MM.1S (cell line): ENCODE data around the gene OBSL1.

Source experiments
- DNase-seq: peaks from one replicate; pipeline ENCODE4 v3.0.0-alpha.2; 2015
- H2AFZ ChIP-seq: fragments of 300-600 bp; sonication (generic); 2 replicates; pipeline ENCODE4 v1.6.0; 2016; ENCODE audit warnings: antibody characterized with exemption, low read length
- H3F3A ChIP-seq: fragments of 300-600 bp; sonication (generic); 2 replicates; pipeline ENCODE4 v1.6.1; 2016; ENCODE audit warnings: mild to moderate bottlenecking, antibody characterized with exemption, low read length, moderate library complexity, mixed read lengths; ENCODE audit not compliant: insufficient read depth
- H3K27ac ChIP-seq: fragments of 300-600 bp; sonication (generic); 2 replicates; pipeline ENCODE4 v1.5.1; 2016; ENCODE audit warnings: mild to moderate bottlenecking, low read length
- H3K27me3 ChIP-seq: fragments of 300-600 bp; sonication (generic); replicated peaks from 2 replicates; pipeline ENCODE4 v1.6.0; 2016; ENCODE audit warnings: low read length; ENCODE audit not compliant: insufficient read depth
- H3K36me3 ChIP-seq: fragments of 300-600 bp; sonication (generic); replicated peaks from 2 replicates; pipeline ENCODE4 v1.6.1; 2016; ENCODE audit warnings: mild to moderate bottlenecking, low read length, mixed read lengths; ENCODE audit not compliant: insufficient read depth
- H3K4me1 ChIP-seq: fragments of 300-600 bp; sonication (generic); 2 replicates; pipeline ENCODE4 v1.6.1; 2016; ENCODE audit warnings: low read length, mixed read lengths
- H3K4me2 ChIP-seq: fragments of 300-600 bp; sonication (generic); 2 replicates; pipeline ENCODE4 v1.6.0; 2016; ENCODE audit warnings: low read depth, low read length
- H3K4me3 ChIP-seq: fragments of 300-600 bp; sonication (generic); 2 replicates; pipeline ENCODE4 v1.5.1; 2016; ENCODE audit warnings: low read length, mixed read lengths
- H3K79me2 ChIP-seq: fragments of 300-600 bp; sonication (generic); 2 replicates; pipeline ENCODE4 v1.6.1; 2016; ENCODE audit warnings: mixed run types, low read length, mixed read lengths
- H3K9ac ChIP-seq: fragments of 300-600 bp; sonication (generic); 2 replicates; pipeline ENCODE4 v1.6.1; 2016; ENCODE audit warnings: low read length, mixed read lengths
- H3K9me2 ChIP-seq: fragments of 300-600 bp; sonication (generic); replicated peaks from 2 replicates; pipeline ENCODE4 v1.6.1; 2016; ENCODE audit warnings: mild to moderate bottlenecking, low read length, mixed read lengths; ENCODE audit not compliant: insufficient read depth
- H3K9me3 ChIP-seq: fragments of 300-600 bp; sonication (generic); replicated peaks from 2 replicates; pipeline ENCODE4 v1.6.1; 2016; ENCODE audit warnings: mild to moderate bottlenecking, low read length, mixed read lengths; ENCODE audit not compliant: insufficient read depth
- H4K20me1 ChIP-seq: fragments of 300-600 bp; sonication (generic); 2 replicates; pipeline ENCODE4 v1.6.1; 2016; ENCODE audit warnings: mild to moderate bottlenecking, low read length, moderate library complexity, mixed read lengths; ENCODE audit not compliant: insufficient read depth
- EZH2 ChIP-seq: fragments of 300-600 bp; sonication (generic); optimal IDR thresholded peaks from 2 replicates; pipeline ENCODE3; 2017; ENCODE audit warnings: low read depth, mild to moderate bottlenecking, antibody characterized with exemption, low read length, mixed read lengths
- EZH2phosphoT487 ChIP-seq: fragments of 300-600 bp; sonication (generic); IDR thresholded peaks from 2 replicates; pipeline ENCODE4 v1.6.1; 2018; ENCODE audit warnings: antibody characterized with exemption, low read length
- TF ChIP-seq, protein P1 (sequence below): fragments of 300-600 bp; sonication (generic); IDR thresholded peaks from 2 replicates; pipeline ENCODE4 v1.5.1; 2016; ENCODE audit warnings: antibody characterized with exemption, low read length, mixed read lengths

OBSL1 gene

DNA sequence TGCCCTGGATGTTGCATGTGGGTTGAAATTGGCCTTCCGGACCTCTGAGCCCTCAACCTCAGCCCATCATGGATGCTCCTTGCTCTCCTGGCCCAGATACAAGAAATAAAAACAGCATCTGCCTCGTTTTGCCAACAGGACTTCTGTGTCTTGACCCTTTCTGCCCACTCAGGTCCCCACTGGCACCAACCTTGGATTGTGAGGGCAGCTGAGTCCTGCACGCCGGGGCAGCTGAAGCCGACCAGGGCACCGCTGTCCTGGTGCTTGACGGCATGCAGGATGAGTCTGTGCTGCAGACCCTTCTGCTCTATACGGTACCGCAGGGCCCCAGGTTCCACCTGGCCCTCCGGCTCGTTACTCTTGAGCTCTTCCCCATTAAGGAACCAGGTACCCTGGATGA, 4.7 kb downstream of the OBSL1 start:
- no peaks in the 10 kb centered on the region for H3K79me2 ChIP-seq
- H3K9me2 ChIP-seq, result no peaks in the 10 kb centered on the region
- H3K36me3 ChIP-seq, result no peaks in the 10 kb centered on the region
- no peak overlapping the region for H3K4me2 ChIP-seq
- DNase-seq, result no peak
- H3K27me3 ChIP-seq, result peaks cover 86% of the 10 kb centered on the region
- H3F3A ChIP-seq, result no peaks in the 10 kb centered on the region
- H4K20me1 ChIP-seq, result no peaks in the 10 kb centered on the region
- TF ChIP-seq EZH2 (no peak), EZH2phosphoT487 (no peak)
- TF ChIP-seq, protein P1, sequence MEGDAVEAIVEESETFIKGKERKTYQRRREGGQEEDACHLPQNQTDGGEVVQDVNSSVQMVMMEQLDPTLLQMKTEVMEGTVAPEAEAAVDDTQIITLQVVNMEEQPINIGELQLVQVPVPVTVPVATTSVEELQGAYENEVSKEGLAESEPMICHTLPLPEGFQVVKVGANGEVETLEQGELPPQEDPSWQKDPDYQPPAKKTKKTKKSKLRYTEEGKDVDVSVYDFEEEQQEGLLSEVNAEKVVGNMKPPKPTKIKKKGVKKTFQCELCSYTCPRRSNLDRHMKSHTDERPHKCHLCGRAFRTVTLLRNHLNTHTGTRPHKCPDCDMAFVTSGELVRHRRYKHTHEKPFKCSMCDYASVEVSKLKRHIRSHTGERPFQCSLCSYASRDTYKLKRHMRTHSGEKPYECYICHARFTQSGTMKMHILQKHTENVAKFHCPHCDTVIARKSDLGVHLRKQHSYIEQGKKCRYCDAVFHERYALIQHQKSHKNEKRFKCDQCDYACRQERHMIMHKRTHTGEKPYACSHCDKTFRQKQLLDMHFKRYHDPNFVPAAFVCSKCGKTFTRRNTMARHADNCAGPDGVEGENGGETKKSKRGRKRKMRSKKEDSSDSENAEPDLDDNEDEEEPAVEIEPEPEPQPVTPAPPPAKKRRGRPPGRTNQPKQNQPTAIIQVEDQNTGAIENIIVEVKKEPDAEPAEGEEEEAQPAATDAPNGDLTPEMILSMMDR, result no peak
- no peak overlapping the region for H3K27ac ChIP-seq
- no peak overlapping the region for H3K4me3 ChIP-seq
- no peaks in the 10 kb centered on the region for H3K9me3 ChIP-seq
- H2AFZ ChIP-seq, result no peak overlapping the region
- no peak overlapping the region for H3K9ac ChIP-seq
- H3K4me1 ChIP-seq, result no peaks in the 10 kb centered on the region

DNA sequence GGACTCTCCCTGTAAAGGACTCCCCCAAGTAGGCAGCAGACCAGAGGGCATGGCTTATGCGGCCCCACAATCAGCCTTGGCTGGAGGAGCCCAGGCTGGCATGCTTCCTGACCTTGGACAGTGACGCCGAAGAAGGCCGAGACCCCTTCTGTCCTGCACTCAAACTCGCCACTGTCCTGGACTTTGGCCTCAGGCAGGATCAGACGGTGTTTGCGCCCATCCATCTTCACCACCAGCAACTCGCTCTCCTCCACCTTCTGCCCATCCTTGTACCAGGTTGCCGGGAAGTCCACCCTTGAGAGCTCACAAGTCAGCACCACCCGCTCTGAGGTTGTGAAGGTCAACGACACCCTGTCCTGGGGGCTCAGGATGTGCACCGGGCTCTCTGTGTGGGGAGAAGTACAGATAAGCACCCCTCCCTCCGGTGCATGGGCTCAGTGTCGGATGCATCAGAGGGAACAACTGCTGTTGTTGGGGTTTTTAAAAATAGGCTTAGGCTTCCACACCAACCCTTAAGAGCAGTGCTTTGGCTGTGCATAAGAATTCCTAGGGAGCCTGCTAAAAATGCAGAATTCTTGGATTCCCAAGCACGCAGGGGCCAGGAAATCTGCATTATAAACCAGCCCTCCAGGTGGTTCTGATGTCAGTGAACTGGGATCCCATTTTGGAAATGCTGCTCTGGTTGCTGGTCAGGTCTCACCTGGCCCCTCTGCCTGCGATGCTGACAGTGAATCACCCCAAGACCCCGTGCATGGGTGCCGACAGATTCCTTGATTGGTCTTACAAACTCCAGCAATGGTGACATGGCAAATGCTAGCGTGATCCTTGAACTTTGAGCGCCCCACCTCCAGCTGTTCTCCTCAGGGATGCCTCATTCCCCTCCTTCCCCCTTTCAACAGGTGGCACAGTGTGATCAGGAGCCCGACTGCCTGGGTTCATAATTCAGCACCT, 5.9 kb downstream of the OBSL1 start:
- DNase-seq, result no peak
- no peak overlapping the region for H3K27ac ChIP-seq
- TF ChIP-seq EZH2phosphoT487 (no peak), EZH2 (no peak)
- TF ChIP-seq, protein P1, result no peak
- H3K4me1 ChIP-seq, result no peaks in the 10 kb centered on the region
- no peaks in the 10 kb centered on the region for H3K36me3 ChIP-seq
- no peak overlapping the region for H3K4me2 ChIP-seq
- H3K9me2 ChIP-seq, result no peaks in the 10 kb centered on the region
- H3F3A ChIP-seq, result no peaks in the 10 kb centered on the region
- no peaks in the 10 kb centered on the region for H3K79me2 ChIP-seq
- no peaks in the 10 kb centered on the region for H3K9me3 ChIP-seq
- no peak overlapping the region for H3K9ac ChIP-seq
- no peaks in the 10 kb centered on the region for H4K20me1 ChIP-seq
- no peak overlapping the region for H3K4me3 ChIP-seq
- peaks cover 94% of the 10 kb centered on the region for H3K27me3 ChIP-seq
- no peak overlapping the region for H2AFZ ChIP-seq

DNA sequence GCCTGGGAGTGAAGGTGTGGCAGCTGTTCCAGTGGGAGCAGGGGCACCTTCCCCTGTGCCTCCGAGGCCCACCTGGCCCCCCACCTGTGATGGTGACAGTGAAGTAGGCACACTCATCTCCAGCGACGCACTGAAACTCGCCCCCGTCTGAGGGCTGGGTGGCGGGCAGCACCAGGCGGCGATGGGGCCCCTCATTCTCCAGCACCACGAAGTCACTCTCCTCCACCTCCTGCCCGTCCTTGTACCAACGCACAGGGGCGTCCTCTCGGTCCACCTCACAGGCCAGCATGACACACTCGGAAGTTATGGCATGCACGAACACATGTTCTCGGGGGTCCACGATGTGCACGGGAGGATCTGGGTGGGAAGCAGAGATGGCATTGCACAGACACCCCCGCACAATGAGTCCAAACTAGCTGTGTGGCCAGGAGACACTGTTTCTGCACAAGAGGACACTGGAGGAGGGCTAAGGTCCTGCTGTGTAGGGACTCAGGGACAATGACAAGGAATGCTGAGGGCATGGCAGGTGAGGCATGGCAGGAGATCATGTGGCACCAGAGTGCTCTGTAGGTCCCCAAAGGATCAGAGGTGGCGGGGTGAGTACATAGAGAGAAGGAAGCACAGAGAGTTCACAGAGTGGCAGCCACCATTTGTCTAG, 7.9 kb downstream of the OBSL1 start:
- TF ChIP-seq, protein P1, result no peak
- TF ChIP-seq EZH2phosphoT487 (no peak), EZH2 (no peak)
- Histone ChIP-seq H3K4me1 (no peaks in the 10 kb centered on the region), H4K20me1 (no peaks in the 10 kb centered on the region), H3K9ac (no peak overlapping the region), H3K4me2 (no peak overlapping the region), H3F3A (no peaks in the 10 kb centered on the region), H3K27me3 (peaks cover 97% of the 10 kb centered on the region), H3K27ac (no peak overlapping the region), H2AFZ (no peak overlapping the region), H3K9me3 (no peaks in the 10 kb centered on the region), H3K36me3 (no peaks in the 10 kb centered on the region), H3K9me2 (no peaks in the 10 kb centered on the region), H3K4me3 (no peak overlapping the region), H3K79me2 (no peaks in the 10 kb centered on the region)
- no peak for DNase-seq
